ENCODE measurements around the gene TMEM175.

Gene TMEM175

GRCh38 chr4:978957-979701 lies 46.9 kb downstream of the TMEM175 start:
- H2AFZ ChIP-seq (ENCODE audit: low read length), result no peak overlapping the region
- TF ChIP-seq CTCF (conservative IDR thresholded peaks at IDR 0.05; ENCODE audit: low read length), result no peak
- no peak for TF ChIP-seq EZH2phosphoT487 (IDR thresholded peaks at IDR 0.05; ENCODE audit: borderline replicate concordance)
- H3K9ac ChIP-seq (ENCODE audit: low read depth, low read length, poor library complexity, severe bottlenecking), result no peak overlapping the region
- no peaks in the 10 kb centered on the region for H3K36me3 ChIP-seq (ENCODE audit: insufficient read depth, low read length)
- no peaks in the 10 kb centered on the region for H3F3A ChIP-seq (ENCODE audit: low read depth)
- H4K20me1 ChIP-seq (ENCODE audit: insufficient read depth, low read length, poor library complexity, severe bottlenecking), result no peaks in the 10 kb centered on the region
- no peaks in the 10 kb centered on the region for H3K79me2 ChIP-seq (ENCODE audit: insufficient read depth, low read length)
- no peak overlapping the region for H3K4me3 ChIP-seq (ENCODE audit: low read length, poor library complexity, severe bottlenecking)
- H3K4me2 ChIP-seq (ENCODE audit: low read depth, low read length, poor library complexity, severe bottlenecking), result no peak overlapping the region
- H3K4me1 ChIP-seq (ENCODE audit: insufficient read depth, low read length, poor library complexity, severe bottlenecking), result peaks cover 8% of the 10 kb centered on the region
- H3K27me3 ChIP-seq (ENCODE audit: insufficient read depth, low read length, poor library complexity, severe bottlenecking), result no peaks in the 10 kb centered on the region
- no peaks in the 10 kb centered on the region for H3K9me2 ChIP-seq (replicated peaks; ENCODE audit: low read depth, low read length)
- H3K9me3 ChIP-seq (ENCODE audit: insufficient read depth, low read depth, low read length), result no peaks in the 10 kb centered on the region

GRCh38 chr4:982291-982690 lies 50.0 kb downstream of the TMEM175 start:
- Histone ChIP-seq H4K20me1 (ENCODE audit: insufficient read depth, low read length, poor library complexity, severe bottlenecking) (no peaks in the 10 kb centered on the region), H3K79me2 (ENCODE audit: insufficient read depth, low read length) (peaks cover 11% of the 10 kb centered on the region), H3F3A (ENCODE audit: low read depth) (no peaks in the 10 kb centered on the region), H3K27me3 (ENCODE audit: insufficient read depth, low read length, poor library complexity, severe bottlenecking) (no peaks in the 10 kb centered on the region), H3K4me1 (ENCODE audit: insufficient read depth, low read length, poor library complexity, severe bottlenecking) (peaks cover 16% of the 10 kb centered on the region), H3K36me3 (ENCODE audit: insufficient read depth, low read length) (no peaks in the 10 kb centered on the region), H3K4me3 (ENCODE audit: low read length, poor library complexity, severe bottlenecking) (no peak overlapping the region), H3K9me2 (replicated peaks; ENCODE audit: low read depth, low read length) (no peaks in the 10 kb centered on the region), H3K9ac (ENCODE audit: low read depth, low read length, poor library complexity, severe bottlenecking) (no peak overlapping the region), H3K4me2 (ENCODE audit: low read depth, low read length, poor library complexity, severe bottlenecking) (no peak overlapping the region), H3K9me3 (ENCODE audit: insufficient read depth, low read depth, low read length) (no peaks in the 10 kb centered on the region), H2AFZ (ENCODE audit: low read length) (no peak overlapping the region)
- TF ChIP-seq EZH2phosphoT487 (IDR thresholded peaks at IDR 0.05; ENCODE audit: borderline replicate concordance), result no peak
- TF ChIP-seq CTCF (conservative IDR thresholded peaks at IDR 0.05; ENCODE audit: low read length), result no peak

GRCh38 chr4:982814-983213 lies 50.6 kb downstream of the TMEM175 start:
- H3K79me2 ChIP-seq (ENCODE audit: insufficient read depth, low read length), result peaks cover 11% of the 10 kb centered on the region
- no peak overlapping the region for H2AFZ ChIP-seq (ENCODE audit: low read length)
- no peak overlapping the region for H3K4me3 ChIP-seq (ENCODE audit: low read length, poor library complexity, severe bottlenecking)
- H3K4me1 ChIP-seq (ENCODE audit: insufficient read depth, low read length, poor library complexity, severe bottlenecking), result peaks cover 20% of the 10 kb centered on the region
- H3K36me3 ChIP-seq (ENCODE audit: insufficient read depth, low read length), result no peaks in the 10 kb centered on the region
- no peaks in the 10 kb centered on the region for H3F3A ChIP-seq (ENCODE audit: low read depth)
- no peak for TF ChIP-seq EZH2phosphoT487 (IDR thresholded peaks at IDR 0.05; ENCODE audit: borderline replicate concordance)
- no peak for TF ChIP-seq CTCF (conservative IDR thresholded peaks at IDR 0.05; ENCODE audit: low read length)
- H3K9me3 ChIP-seq (ENCODE audit: insufficient read depth, low read depth, low read length), result no peaks in the 10 kb centered on the region
- H4K20me1 ChIP-seq (ENCODE audit: insufficient read depth, low read length, poor library complexity, severe bottlenecking), result no peaks in the 10 kb centered on the region
- H3K27me3 ChIP-seq (ENCODE audit: insufficient read depth, low read length, poor library complexity, severe bottlenecking), result no peaks in the 10 kb centered on the region
- H3K4me2 ChIP-seq (ENCODE audit: low read depth, low read length, poor library complexity, severe bottlenecking), result no peak overlapping the region
- no peak overlapping the region for H3K9ac ChIP-seq (ENCODE audit: low read depth, low read length, poor library complexity, severe bottlenecking)
- H3K9me2 ChIP-seq (replicated peaks; ENCODE audit: low read depth, low read length), result no peaks in the 10 kb centered on the region

Measured in Loucy (cell line).